Amniotic epithelial cell (primary cell): ENCODE results near the gene CHODL.

Experiments used
- DNase-seq: peaks from one replicate; pipeline ENCODE4 v3.0.0-alpha.2; 2010; ENCODE audit warnings: low read depth

The CHODL gene

DNA sequence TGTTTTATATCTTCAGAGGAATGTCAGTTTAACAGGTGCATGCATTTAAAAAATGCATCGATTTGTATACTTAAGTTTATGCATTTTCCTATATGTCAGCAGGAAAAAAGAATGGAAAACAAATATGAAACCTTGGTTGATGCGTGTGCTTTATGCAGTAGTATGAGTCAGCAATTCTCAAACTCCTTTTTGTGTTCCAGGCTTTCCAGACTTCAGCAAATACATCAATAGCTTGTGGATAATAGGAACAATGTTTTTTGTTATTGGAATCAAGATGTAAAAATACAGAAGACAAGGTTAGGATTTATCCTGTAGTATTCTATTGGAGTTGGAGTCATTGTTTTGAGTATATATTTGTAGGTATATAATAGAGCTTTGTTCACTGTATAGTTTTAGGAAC, 45.2 kb downstream of the CHODL start:
- no peak for DNase-seq

DNA sequence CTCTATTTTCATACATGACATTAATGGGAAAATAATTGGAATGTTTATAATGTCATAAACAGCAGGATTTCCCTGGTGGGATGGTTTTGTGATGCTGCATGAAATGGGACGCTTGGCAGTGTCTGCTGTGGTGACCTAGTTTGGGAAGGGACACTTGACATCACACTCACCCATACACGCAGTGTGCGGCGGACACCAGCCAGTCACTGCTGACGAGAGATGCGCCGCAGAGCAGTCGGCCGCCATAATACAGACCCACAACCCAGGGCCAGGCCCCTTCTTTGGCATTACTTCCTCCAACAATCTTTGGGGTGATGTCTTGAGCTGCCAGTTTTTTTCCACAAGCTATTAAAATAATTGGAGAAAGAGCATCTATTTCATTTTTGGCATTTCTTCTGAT, 49.5 kb downstream of the CHODL start:
- no peak for DNase-seq

GRCh38 chr21:18298228-18298627, 53.6 kb downstream of the CHODL start:
- no peak for DNase-seq
